Omental fat pad (tissue), 4 donors: ENCODE results near the gene SCYGR6. TPM values are rescaled to one million over a fixed set of nuclear protein-coding genes. Genes with fewer than 3 reads are reported as not detected.

Experiments used
- ATAC-seq: fragments of 150-250 bp; one replicate; pipeline ENCODE4 v1.9.1; 2016; ENCODE audit warnings: mild to moderate bottlenecking, moderate library complexity; ENCODE audit not compliant: low FRiP score
- DNase-seq: peaks from one replicate; pipeline ENCODE4 v3.0.0-alpha.2; 2019; ENCODE audit warnings: low spot score
- total RNA-seq, 4 donors: library from RNA; depleted of rRNA; stranded (reverse); fragments of >200 nt; gene quantifications; one replicate each; pipeline ENCODE4 v1.1.0, GENCODE V29; 2016
- TF ChIP-seq, protein P1 (sequence below), 3 donors: fragments of 450-650 bp; IDR thresholded peaks; one replicate each; pipeline ENCODE4 v1.5.1; 2016 to 2017; ENCODE audit warnings: antibody characterized with exemption in 3 of 3, mild to moderate bottlenecking in 3 of 3, moderate library complexity in 2 of 3

SCYGR6 gene
- total RNA-seq, 4 donors from 2014 or later, result not detected

DNA sequence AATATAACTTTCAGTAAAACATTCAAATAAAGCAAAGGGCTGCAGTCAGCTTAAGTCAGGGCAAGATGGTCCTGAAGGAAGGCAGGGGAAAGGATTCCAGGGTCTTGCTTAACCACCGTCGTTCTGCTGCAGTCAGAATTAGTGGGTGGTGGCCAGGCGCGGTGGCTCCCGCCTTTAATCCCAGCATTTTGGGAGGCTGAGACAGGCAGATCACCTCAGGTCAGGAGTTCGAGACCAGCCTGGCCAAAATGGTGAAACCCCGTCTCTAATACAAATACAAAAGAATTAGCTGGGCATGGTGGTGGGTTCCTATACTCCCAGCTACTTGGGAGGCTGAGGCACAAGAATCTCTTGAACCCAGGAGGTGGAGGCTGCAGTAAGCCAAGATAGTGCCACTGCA is 13.6 kb downstream of the SCYGR6 start:
- no peak for DNase-seq
- ATAC-seq, result no peak
- TF ChIP-seq, protein P1, sequence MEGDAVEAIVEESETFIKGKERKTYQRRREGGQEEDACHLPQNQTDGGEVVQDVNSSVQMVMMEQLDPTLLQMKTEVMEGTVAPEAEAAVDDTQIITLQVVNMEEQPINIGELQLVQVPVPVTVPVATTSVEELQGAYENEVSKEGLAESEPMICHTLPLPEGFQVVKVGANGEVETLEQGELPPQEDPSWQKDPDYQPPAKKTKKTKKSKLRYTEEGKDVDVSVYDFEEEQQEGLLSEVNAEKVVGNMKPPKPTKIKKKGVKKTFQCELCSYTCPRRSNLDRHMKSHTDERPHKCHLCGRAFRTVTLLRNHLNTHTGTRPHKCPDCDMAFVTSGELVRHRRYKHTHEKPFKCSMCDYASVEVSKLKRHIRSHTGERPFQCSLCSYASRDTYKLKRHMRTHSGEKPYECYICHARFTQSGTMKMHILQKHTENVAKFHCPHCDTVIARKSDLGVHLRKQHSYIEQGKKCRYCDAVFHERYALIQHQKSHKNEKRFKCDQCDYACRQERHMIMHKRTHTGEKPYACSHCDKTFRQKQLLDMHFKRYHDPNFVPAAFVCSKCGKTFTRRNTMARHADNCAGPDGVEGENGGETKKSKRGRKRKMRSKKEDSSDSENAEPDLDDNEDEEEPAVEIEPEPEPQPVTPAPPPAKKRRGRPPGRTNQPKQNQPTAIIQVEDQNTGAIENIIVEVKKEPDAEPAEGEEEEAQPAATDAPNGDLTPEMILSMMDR (IDR thresholded peaks at IDR 0.05), result no peak

DNA sequence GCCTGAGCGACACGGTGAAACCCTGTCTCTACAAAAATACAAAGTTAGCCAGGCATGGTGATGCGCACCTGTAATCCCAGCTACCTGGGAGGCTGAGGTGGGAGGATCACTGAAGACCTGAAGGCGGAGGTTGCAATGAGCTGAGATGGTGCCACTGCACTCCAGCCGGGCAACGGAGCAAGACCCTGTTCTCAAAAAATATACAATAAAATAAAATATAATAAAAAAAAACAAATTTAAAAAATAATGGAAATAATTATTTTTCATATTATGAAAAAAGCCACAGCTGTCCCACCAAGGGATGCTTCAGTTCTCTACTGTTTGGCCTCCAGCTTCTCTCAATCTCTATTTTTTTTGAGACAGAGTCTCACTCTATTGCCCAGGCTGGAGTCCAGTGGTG is 17.2 kb downstream of the SCYGR6 start:
- DNase-seq (no peak), ATAC-seq (no peak)
- TF ChIP-seq, protein P1 (IDR thresholded peaks at IDR 0.05), result no peak

DNA sequence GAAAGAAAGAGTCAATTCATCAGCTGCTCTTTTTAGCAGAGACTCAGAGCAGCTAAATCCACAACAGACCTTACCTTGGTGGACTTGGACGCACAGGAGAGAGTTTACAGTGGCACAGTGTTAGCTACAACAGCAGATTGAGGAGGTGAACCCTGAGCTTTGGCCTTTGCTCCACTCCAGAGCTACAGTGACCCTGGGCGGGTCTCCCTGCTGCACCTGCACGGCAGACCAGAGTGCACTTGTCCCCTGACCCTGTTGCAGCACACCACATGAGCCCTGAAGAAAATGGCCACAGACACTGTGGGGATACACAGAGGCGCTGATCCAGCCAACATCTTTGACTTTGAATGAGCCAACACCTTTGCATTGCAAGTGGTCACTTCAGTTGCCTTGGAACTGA is 17.7 kb downstream of the SCYGR6 start:
- no peak for ATAC-seq
- no peak for DNase-seq
- TF ChIP-seq, protein P1 (IDR thresholded peaks at IDR 0.05), result no peak

DNA sequence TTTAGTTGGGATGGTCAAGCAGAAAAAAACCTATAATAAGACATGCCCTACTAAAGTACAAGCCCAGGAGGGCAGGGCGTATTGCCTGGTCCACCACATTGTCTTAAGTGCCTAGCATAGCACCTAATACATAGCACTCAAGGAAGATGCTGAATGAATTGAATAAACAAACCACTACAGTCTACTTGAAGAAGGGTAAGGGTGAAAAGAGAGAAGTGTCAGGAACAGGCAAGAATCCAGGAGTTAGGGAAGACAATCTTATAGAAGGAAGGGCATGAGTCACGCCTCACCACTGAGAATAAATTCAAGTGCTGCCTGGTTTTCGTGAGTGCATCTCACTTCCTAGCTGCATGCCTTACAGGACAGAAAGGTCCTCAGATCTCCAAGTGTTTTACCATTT is 20.6 kb downstream of the SCYGR6 start:
- ATAC-seq (peak; percentile 79), DNase-seq (no peak)
- TF ChIP-seq, protein P1 (IDR thresholded peaks at IDR 0.05), result no peak

DNA sequence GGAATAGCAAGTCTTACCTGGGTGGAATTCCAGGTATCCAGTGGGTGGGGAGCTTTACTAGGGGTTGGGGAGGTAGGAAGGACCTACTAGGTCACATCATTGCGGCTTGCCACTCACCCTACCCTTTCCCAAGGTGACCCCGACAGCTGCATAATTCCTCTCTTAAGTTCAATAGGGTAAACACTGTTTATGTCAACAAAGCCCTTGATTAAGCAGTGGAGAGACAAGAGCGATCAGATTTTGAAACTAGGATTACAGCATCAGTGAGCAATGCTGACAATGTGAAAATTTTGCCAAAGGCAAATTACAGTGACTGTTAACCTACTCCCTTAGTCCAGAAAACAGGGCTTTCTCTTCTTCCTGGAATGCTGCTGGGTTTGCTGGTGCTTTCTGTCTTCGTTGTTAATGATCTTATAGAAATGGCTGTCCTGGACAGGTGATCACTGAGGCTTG is 21.3 kb downstream of the SCYGR6 start:
- ATAC-seq (peak; percentile 71), DNase-seq (no peak)
- TF ChIP-seq, protein P1 (IDR thresholded peaks at IDR 0.05), result no peak

DNA sequence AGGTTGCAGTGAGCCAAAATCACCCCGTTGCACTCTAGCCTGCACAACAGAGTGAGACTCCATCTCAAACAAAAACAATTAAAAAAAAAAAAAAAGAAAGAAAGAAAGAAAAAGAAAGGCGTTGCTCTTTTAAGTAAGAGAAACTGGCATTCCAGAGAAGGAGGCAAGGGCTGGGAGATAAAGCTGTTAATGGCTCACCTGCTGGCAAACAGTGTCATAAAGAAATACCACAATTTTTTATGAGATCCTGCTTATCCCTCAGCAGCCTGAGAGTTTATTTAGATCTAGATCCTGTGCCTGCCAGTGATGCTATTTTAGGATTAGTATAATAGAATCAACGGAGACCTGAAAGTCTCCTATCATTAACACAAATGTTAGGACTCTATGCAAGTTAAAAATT is 23.0 kb downstream of the SCYGR6 start:
- no peak for ATAC-seq
- TF ChIP-seq, protein P1 (IDR thresholded peaks at IDR 0.05), result no peak
- no peak for DNase-seq

DNA sequence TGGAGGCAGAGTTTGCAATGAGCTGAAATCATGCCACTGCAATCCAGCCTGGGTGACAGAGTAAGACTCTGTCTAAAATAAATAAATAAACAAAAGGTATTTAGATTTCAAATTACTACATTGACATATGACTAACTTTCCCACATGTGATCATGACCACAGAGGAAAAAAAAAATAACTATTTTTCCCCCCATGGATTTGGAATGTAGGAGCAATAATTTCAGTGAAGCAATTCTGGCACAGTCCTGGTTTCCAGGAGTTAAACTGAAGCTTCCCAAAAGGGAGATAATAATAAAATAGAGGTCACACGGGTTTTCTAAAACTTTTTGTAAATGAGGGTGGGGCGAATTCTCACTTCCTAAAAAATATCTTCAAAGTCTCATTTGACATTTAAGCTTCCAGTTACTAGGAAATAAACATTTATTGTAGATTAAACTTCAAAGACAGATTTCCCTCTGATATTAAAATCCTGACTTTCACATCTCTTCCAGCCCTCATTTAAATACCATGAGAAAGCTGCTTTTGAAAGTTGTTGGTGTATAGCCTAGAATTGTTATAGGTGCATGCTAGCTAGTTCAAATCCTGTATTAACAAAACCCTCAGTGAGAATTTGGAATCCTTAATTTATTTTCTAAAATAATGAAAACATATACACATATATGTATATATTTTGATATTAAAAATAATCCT is 27.4 kb downstream of the SCYGR6 start:
- no peak for DNase-seq
- TF ChIP-seq, protein P1 (IDR thresholded peaks at IDR 0.05), result no peak
- peak; percentile 71 for ATAC-seq
